Measurements from ENCODE around the gene ERC2.

DNA sequence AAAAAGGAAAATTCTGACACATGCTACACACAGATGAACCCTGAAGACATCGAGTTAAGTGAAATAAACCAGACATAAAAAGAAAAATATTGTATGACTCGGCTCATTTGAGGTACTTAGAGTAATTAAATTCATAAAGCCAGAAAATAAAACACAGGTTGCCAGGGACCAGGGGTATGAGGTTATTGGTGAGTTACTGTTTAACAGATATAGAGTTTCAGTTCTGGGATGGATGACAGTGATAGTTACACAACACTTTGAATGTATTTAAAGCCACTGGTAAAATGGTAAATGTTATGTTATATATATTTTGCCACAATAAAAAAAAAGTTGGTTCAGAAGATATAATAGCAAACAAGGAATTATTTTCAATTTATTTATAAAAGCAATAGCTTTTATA lies 545.1 kb downstream of the ERC2 start:
- TF ChIP-seq, protein P1, sequence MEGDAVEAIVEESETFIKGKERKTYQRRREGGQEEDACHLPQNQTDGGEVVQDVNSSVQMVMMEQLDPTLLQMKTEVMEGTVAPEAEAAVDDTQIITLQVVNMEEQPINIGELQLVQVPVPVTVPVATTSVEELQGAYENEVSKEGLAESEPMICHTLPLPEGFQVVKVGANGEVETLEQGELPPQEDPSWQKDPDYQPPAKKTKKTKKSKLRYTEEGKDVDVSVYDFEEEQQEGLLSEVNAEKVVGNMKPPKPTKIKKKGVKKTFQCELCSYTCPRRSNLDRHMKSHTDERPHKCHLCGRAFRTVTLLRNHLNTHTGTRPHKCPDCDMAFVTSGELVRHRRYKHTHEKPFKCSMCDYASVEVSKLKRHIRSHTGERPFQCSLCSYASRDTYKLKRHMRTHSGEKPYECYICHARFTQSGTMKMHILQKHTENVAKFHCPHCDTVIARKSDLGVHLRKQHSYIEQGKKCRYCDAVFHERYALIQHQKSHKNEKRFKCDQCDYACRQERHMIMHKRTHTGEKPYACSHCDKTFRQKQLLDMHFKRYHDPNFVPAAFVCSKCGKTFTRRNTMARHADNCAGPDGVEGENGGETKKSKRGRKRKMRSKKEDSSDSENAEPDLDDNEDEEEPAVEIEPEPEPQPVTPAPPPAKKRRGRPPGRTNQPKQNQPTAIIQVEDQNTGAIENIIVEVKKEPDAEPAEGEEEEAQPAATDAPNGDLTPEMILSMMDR (IDR thresholded peaks at IDR 0.05) = no peak
- TF ChIP-seq POLR2AphosphoS5 (IDR thresholded peaks at IDR 0.05) (no peak), EP300 (IDR thresholded peaks at IDR 0.05) (no peak), POLR2A (IDR thresholded peaks at IDR 0.05) (no peak)
